ENCODE data around the gene APBB2.

- TF ChIP-seq CTCF (IDR thresholded peaks at IDR 0.05; ENCODE audit: low read depth, low read length) (no peak), POLR2A (IDR thresholded peaks at IDR 0.05; ENCODE audit: extremely low read depth, insufficient read length) (no peak), MAX (IDR thresholded peaks at IDR 0.05; ENCODE audit: low read depth, low read length) (no peak), MYC (IDR thresholded peaks at IDR 0.05; ENCODE audit: low read depth, low read length) (no peak)
Measured at GRCh38 chr4:40938337-40938736, 276.0 kb downstream of the APBB2 start.

All from NB4 (cell line).